ENCODE data around the gene GABRB1.
"Not testable (repeated sequence)": the region's sequence is repeated elsewhere in the genome, so short reads cannot be mapped to it uniquely, and the experiment has no call there.

GABRB1 gene

DNA sequence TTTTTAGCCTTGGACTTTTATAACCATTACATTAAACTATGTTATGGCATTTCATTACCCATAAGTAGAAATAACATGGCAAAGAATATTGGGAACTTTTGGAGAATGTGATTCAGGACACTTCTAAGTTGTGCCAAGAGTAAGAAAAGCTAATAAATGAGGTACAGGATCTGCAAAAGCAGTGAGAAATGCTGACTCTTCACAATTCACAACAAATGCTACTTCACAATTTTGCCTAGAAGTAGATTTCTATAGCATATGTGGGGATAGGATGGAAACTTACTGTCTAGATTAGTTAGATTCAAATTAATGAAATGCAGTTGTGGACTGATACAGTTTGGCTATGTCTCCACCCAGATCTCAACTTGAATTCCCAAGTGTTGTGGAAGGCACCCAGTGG, 258.4 kb downstream of the GABRB1 start:
- DNase-seq (ENCODE audit: low spot score): no peak

DNA sequence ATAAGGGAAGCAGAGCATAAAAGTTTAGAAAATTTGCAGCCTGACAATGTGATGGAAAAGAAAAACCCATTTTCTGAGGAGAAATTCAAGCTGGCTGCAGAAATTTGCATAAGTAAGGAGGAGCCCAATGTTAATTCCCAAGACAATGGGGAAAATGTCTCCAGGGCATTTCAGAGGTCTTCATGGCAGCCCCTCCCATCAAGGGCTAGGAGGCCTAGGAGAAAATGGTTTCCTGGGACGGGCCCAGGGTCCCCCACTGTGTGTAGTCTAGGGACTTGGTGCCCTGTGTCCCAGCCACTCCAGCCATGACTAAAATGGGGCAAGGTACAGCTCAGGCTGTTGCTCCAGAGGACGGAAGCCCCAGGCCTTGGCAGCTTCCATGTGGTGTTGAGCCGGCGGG, 259.5 kb downstream of the GABRB1 start:
- DNase-seq (ENCODE audit: low spot score): not testable (repeated sequence)

DNA sequence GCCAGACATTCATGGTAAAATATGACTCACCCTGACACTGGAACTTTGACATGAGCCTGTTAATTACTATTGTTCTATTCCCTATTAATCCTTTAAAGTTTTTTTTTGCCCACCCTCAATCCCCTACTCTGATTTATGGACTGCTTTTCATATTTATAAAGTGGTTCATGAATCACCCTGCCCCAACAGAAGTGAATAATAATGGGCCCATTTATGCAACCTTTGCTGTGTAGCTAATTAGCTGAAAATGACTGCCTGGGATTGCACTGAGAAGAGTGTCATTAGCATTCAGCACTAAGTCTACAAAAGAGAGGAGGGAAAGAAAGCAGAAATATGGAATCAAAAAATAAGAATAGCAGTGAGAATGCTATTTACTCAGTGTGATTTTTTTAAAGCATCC, 277.8 kb downstream of the GABRB1 start:
- no peak for DNase-seq (ENCODE audit: low spot score)

DNA sequence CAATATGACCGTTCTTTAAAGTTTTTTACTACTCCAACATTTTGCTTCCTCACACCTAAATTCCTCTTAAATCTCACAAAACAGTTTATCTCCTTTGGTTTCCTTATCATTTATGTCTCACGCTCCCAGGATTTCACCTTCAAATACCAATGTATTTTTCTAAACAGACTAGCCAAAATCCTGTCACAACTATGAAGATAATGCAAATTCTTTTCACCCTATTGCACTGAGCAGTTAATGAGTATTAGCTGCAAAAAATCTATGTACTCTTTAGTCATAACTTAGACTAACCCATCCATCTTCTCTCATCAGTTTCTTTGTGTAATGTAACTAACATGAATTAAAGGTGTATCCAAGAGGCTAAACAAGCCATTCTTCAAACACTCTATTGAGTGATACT, 280.8 kb downstream of the GABRB1 start:
- no peak for DNase-seq (ENCODE audit: low spot score)

DNA sequence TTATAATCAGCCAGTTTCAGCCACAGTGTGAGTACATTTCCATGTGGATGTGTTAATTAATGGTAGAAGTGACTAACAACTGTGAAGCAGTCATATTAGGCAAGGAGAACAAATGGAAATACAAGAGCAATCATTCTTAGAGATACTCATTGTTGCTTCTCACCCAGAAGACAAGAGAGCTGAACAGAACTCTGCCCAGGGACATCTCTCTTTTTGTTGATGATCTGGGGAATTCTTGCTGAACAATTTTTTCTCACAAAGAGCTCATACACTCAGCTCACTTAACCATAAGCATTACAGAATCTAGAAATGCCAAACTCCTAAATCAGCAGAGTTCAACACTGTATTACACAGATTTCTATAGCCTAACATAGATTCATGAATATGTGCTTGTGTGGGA, 282.0 kb downstream of the GABRB1 start:
- no peak for DNase-seq (ENCODE audit: low spot score)

DNA sequence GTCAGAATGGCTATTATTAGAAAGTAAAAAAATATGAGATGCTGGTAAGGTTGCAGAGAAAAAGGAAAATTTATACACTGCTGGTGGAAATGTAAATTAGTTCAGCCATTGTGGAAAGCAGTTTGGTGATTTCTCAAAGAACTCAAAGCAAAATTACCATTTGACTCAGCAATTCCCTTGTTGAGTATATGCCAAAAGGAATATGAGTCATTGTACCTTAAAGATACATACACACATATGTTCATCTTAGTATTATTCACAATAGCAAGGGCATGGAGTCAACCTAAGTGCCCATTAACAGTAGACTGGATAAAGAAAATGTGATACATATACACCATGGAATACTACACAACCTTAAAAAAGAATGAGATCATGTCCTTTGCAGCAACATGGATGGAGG, 284.0 kb downstream of the GABRB1 start:
- no peak for DNase-seq (ENCODE audit: low spot score)

DNA sequence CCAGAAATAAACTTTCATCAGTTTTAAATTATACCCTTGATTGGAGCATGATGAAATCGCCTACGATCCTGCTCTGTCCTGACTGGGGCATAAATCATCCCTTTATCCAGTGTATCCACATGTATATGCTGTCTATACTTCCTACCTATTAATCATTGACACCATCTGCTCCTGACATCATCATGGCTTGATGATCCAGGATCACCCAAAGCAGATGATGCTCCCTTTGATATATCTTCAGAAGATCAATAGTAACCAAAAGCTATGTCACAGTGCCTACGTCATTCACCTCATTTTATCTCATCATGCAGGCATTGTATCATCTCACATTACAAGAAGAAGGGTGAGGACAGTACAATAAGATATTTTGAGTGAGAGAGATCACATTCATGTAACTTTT, 294.7 kb downstream of the GABRB1 start:
- DNase-seq (ENCODE audit: low spot score): no peak

DNA sequence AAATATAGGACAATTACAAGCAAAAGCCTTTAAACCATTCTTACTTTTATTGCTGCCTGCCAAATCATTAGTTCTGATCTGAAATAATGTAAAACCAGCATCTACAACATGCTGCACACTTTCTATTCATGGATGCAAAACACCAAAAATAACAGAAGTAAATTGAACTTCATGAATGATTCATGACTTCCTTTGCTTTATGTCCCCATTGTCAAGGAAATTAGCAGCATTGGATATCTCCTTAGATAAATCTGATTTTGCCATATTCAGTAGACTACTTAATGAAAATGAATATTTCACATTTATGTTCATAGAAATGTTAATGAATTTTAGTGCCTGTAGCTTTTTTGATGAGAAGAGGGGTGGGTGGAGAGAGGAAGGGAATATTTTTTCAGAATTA, 299.5 kb downstream of the GABRB1 start:
- DNase-seq (ENCODE audit: low spot score): no peak

DNA sequence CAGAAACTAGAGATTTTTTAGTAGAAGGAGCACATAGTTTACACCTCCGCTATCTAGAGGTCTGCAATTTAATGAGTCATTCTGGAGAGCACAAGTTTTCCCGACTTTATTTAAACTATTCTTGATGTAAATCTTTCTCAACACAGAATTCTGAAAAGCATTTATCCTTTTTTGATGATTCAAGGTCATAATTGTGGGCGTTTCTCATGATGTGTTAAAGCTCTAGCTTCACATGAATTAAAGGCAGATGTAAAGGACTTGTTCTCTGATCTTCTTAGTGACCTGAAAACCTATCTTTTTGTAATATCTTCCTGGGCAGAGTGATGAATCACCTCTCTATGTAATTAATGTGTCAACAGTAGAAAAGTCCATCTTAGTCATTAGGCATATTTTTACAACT, 303.3 kb downstream of the GABRB1 start:
- no peak for DNase-seq (ENCODE audit: low spot score)

DNA sequence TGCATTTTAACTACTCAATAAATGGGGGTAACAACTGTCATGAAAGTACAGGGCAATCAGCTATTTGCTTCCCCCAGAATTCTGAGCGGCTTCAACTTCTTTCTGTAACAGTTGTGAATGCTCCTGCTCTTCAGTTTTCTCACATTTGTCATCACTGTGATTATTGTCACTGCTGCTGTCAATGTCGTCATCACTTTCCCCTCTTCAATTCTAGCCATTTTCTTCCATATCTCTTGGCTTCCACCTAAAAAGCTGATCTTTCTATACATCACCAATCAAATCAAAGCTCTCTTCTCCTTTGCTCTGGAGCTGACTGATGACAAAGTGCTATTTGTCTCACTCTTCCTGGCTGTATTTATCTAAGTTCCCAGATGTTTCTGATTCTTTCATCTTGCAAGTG, 306.5 kb downstream of the GABRB1 start:
- no peak for DNase-seq (ENCODE audit: low spot score)

DNA sequence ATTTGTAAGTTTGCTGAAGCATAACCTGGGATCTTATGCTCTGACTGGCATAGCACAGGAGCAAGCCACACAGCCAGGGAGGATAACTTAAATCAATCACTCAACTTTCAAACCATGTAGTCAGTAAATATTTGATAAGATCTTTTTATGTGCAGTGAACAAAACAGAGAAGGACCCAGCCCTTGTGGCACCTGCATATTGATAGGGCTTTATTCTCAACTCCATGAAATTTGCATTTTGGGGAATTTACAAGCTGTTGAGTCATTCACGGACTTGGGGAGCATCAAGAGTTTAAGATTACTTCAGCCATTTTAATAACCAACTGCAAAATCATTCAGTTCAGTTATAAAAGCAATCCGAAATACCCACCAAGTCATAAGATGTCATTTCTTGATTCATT, 309.5 kb downstream of the GABRB1 start:
- DNase-seq (ENCODE audit: low spot score): no peak

DNA sequence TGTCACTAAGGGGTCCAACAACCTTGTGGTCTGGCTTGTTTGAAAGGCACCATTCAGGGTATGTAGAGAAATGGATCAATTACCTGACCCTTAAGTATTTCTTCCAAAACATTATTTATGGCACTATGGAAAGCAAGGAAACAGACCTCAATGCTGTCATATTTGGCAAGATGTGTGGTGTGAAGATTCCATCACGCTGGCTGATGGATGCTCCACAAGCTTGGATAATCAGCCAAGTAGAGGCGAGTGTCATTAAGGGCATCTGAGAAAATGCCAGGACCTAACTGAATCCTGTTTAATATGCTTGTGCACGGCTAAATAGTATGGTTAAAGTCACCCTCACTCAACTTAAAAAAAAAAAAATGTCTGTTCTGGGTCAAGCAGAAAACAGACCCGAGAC, 311.4 kb downstream of the GABRB1 start:
- no peak for DNase-seq (ENCODE audit: low spot score)

DNA sequence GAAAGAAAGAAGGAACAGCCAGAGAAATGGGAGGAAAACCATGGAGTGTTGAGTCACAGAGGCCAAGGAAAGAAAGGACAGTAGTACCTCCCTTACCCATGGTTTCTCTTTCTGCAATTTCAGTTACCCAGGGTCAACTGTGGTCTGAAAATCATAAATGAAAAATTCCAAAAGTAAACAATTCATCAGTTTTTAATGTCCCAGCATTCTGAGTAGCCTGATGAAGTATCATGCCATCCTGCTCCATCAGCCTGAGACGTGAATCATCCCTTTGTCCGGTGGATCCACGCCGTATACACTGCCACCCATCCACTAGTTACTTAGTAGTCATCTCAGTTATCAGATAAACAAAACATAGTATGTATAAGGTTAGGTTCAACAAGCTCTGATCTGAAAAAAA, 318.0 kb downstream of the GABRB1 start:
- DNase-seq (ENCODE audit: low spot score): no peak

DNA sequence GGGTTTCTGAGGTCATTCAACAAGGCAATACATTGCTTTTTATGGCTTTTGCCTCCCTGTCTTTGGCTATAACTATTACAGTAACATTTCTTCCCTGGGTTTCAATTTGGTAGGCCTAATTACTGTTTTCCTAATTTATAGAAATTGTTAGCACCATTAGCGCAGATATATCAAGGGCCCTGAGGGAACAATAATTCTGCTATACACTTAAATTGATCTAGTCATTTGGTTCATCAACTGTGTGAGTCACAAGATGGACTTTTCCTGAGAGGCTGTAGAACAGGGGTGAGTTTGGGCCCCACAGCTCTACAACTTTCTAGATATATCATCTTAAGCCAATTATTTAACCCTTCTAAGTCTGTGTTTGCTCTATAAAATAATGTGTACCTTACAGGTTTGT, 324.2 kb downstream of the GABRB1 start:
- DNase-seq (ENCODE audit: low spot score): no peak

DNA sequence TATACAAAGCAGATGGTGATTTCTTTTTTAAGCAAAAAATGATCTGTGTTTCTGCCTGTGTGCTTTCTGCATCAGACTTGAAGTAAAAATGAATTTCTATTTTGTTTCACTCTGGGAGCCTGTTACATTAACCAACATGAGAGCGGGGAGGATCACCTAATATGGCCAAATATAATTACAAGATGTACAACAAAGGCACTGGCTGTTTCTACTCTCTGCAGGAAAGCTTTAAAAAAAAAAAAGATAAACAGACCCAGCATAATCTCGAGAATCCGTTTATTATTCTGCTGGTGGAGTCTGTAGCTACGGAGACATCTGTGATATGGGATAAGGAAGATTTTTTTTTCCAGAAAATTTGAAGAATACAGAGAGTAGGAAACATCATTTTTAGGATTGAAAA, 328.5 kb downstream of the GABRB1 start:
- peak; percentile 37 for DNase-seq (ENCODE audit: low spot score)

DNA sequence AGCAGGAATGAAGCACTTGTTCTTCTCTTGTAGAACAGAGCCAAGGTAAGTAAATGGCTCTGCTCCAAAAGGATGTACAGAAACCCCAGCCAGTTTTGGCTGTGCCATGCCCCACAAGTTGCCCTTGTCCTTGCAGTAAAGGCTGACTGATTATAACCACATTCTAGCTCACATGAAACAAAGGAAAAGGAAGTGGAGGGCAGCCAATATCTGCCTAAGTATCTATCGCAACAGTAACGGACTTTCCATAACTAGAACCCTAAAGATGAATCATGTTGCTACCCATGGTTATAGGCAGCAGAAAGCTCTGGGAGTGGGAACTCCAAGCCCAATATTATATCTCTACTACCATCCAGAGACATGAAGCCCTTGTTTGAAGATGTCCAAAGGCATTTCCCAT, 336.4 kb downstream of the GABRB1 start:
- DNase-seq (ENCODE audit: low spot score): no peak

DNA sequence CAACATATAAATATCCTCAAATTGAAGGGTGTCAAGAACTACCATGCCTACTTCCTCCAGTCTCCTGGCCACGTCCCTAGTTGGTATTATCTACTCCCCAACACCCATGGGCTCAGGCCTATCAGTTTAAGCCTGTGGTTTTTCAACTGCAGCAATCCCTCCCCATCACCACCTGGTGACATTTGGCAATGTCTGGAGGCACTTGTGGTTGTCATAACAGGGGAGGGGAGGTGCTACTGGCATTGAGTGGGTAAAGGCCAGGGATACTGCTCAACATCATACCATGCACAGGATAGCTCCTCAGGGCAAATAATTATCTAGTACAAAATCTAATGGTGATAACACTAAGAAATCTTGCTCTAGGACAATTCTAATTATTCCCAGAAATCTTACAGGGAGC, 336.8 kb downstream of the GABRB1 start:
- DNase-seq (ENCODE audit: low spot score): no peak

DNA sequence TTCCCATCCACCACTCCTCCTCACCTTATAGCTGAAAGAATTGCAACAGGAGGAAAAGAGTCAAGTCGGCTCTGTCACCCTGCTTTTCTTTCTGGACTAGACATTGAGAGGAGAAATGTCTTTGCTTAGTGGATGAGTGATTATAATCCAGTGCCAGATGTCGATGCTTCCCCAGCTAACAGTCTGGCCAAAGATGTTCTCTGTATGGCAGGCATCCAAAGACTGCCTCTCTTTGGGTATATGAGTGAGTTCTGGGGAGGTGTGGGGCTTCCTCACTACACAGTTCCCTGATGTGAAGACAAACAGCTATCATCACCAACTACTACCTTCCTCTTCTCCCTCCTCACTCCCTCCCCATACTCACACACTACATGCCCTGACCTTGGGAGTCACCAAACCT, 341.2 kb downstream of the GABRB1 start:
- no peak for DNase-seq (ENCODE audit: low spot score)

DNA sequence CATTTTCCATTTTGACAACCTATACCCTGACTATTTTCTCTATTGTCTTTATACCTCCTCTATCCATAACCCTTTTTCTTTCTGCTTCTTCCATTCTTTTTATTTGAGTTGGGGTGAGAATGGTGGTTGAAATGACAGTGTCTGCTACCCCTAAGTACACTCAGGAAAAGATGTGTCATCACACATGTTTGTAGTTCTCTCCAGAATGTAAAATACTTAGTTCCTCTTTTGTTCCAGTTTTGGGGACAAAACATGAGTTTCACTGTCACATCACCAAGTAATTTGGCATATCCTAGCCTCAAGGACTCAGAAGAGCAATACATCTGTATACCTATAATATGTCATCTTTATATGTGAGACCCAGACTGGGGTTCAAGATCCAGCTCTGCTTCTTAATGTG, 341.8 kb downstream of the GABRB1 start:
- no peak for DNase-seq (ENCODE audit: low spot score)

DNA sequence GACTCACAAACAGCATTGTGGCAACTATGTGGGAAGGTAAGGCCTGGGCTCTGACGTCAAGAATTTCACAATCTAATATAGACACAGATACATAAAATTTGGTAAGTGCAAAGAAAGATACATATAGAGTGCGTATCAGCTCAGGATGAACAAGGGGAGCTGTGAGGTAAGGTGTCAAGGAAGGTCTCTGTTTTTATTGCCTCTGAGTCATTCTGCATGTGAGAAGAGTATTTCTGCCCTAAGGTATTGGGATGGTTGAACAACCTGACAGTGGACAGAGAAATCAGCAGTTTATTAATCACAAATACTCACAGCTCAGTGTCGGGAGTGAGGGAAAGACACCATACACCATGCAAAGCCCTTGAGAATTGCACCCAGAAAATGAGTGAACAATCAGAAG, 342.3 kb downstream of the GABRB1 start:
- DNase-seq (ENCODE audit: low spot score): no peak

DNA sequence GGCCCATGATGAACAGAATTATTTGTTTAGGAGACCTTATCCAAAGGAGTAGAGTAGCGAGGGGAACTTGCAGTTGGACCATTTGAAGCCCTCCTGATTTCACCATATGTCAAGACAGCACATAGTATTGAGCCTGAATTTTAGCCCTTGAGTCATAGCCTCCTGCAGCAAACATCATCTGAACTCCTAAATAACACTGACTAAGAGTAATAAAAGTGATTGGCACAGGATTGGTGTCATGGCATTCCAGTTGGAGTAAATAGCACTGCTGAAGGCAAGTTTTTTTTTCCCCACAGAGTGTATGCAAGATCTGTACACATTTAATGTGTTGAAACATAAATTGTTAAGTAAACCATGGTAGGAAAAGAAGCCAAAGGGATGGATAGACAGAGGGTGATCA, 343.1 kb downstream of the GABRB1 start:
- DNase-seq (ENCODE audit: low spot score): no peak

DNA sequence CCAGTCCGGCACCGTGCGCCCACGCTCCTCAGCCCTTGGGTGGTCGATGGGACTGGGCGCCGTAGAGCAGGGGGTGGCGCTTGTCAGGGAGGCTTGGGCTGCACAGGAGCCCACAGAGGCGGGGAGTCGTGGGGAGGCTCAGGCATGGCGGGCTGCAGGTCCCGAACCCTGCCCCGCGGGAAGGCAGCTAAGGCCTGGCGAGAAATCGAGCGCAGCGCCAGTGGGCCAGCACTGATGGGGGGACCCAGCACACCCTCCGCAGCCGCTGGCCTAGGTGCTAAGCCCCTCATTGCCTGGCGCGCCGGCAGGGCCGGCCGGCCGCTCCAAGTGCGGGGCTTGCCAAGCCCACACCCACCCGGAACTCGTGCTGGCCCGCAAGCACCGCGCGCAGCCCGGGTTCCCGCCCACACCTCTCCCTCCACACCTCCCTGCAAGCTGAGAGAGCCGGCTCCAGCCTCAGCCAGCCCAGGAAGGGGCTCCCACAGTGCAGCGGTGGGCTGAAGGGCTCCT, 346.7 kb downstream of the GABRB1 start:
- DNase-seq (ENCODE audit: low spot score): not testable (repeated sequence)

DNA sequence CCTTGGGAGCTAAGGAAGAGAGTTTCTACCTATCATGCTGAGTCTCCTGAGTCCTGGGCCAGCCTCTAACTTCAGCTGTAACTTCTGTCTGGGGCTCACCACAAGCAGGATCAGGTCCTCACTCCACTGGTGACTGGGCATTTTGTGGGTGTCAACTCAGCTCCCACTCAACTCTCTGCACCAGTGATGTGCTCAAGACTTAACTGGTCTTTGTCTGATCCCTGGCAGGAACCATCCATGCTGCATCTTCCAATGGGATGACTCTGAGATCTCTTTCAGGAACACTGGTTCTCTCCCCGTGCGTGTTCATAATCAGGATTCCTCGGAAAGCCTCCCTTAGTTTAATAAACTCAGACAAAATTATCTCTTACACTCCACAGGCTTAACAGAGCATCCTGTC, 349.8 kb downstream of the GABRB1 start:
- DNase-seq (ENCODE audit: low spot score): no peak

DNA sequence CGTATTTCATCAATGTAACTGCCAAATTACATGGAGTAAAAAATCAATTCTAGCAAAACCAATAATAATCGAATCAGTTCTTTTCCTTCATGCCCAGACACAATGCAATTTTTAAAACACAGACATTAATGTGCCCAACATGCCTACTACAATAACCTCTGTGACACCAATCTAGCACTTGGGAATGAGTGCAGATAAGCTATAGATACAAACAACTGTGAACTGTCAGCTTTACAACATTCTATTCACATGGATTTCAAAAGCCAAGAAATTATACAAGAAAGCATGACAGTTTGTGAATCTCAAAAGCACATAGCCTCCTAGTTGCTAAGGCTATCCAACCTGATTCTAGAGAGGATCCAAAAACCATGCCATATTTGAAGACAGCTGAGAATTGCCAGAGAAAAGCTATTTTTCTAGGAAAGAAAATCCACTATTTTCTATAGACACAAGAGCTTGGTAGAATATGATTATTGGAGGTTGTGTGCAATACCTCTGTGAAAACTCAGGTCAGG, 351.5 kb downstream of the GABRB1 start:
- no peak for DNase-seq (ENCODE audit: low spot score)

All from SK-N-DZ (cell line).